ENCODE data around the gene POTEI.
"Not testable (repeated sequence)": the region's sequence is repeated elsewhere in the genome, so short reads cannot be mapped to it uniquely, and the experiment has no call there.

The POTEI gene

GRCh38 chr2:130510807-130511746, 1.9 kb upstream of the POTEI start:
- DNase-seq (ENCODE audit: insufficient read length); FAIRE-seq: not testable (repeated sequence)

DNA sequence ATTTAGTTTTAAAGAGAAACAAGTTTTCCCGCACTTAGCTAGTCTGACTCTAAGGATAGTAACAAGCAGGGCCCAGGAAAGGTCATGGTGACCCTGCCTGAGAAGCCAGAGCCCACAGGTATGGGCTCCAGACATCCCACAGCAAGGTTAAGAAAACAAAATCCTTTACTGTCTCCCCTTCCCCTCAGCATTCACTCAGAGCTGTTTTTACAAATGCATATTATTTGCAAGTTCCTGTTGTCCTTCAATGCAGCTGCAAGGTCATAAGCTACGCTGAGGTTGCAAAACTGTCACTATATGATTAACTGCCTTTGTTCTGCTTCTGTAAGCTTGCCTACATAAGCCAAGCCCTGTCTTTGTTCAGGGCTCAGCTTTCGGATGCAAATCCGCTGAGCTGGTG, 18.1 kb downstream of the POTEI start:
- not testable (repeated sequence) for FAIRE-seq; DNase-seq (ENCODE audit: insufficient read length)

GRCh38 chr2:130455413-130455812, 53.7 kb downstream of the POTEI start:
- FAIRE-seq = not testable (repeated sequence)

GRCh38 chr2:130454712-130455083, 54.4 kb downstream of the POTEI start:
- not testable (repeated sequence) for DNase-seq (ENCODE audit: insufficient read length); FAIRE-seq

More at GRCh38 chr2:130455413-130455812, 53.7 kb downstream of the POTEI start:
- not testable (repeated sequence) for DNase-seq (ENCODE audit: insufficient read length)

DNA sequence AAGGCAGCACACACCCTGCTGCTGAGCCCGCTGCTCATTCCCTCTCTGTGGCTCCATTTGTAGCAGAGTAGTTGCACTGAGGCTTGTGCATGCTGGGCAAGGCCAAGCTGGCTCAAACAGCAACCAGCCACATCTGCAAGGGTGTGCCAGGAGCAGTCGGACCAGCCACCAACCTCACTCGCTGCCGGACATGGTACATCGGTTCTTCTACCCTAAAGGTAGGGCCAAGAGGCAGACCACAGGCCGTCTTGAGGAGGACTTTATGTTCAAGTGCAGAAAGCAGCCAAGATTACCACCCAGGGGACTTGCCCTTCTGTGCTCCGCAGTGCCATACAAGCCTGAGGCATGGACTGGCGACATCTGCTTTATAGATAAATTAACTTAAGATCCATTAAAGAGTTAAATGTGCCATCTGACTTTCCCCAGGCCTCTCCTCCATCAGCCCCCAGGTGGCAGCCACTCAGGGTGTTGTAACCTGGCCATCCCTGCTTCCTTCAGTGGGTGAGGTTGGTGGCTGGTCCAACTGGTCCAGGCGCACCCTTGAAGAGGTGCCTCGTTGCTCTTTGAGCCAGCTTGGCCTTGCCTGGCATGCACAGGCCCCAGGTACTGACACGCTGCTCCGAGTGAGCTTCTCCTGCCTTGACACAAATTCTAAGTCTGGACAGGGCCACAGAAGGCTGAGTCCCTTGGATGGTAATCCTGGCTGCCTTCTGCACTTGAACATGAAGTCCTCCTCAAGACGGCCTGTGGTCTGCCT, 55.0 kb downstream of the POTEI start:
- not testable (repeated sequence) for DNase-seq (ENCODE audit: insufficient read length); FAIRE-seq

- DNase-seq (ENCODE audit: insufficient read length); FAIRE-seq: not testable (repeated sequence)
These were observed 56.2 kb downstream of the POTEI start for GRCh38 chr2:130452897-130453296.

GRCh38 chr2:130451823-130452222, 57.3 kb downstream of the POTEI start:
- FAIRE-seq; DNase-seq (ENCODE audit: insufficient read length): not testable (repeated sequence)

DNA sequence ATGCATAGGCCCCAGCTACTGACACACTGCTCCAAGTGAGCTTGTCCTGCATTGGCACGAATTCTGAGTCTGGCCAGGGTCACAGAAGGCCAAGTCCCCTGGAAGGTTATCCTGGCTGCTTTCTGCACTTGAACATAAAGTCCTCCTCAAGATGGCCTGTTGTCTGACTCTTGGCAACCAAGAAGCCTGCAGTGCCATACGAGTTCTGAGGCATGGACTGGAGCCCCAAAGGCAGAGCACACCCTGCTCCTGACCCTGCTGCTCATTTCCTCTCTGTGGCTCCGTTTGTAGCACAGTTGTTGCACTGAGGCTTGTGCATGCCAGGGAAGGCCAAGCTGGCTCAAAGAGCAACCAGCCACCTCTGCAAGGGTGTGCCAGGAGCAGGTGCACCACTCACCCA, 57.9 kb downstream of the POTEI start:
- FAIRE-seq; DNase-seq (ENCODE audit: insufficient read length): not testable (repeated sequence)

GRCh38 chr2:130450366-130450765, 58.8 kb downstream of the POTEI start:
- not testable (repeated sequence) for FAIRE-seq; DNase-seq (ENCODE audit: insufficient read length)

DNA sequence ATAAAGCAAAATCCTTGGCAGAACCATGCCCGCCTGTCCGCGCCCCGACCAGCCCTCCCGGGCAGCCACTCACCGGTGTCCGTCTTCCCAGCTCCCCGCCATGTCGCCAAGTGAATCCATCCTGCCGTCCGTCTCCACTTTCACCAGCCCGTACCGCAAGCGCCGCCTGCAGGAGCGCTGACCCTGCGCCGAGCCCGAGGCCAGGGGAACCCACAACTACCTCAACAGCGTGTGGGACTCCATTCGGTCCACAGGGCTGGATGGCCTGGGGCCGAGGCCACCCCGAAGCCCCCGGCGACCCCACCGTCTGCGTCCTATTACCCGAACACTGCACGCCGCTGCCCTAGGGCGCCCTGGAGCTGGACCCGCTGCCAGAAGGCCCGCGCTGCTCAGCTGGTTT, 81.5 kb downstream of the POTEI start:
- not testable (repeated sequence) for FAIRE-seq; DNase-seq (ENCODE audit: insufficient read length)

GRCh38 chr2:130418845-130419244, 90.3 kb downstream of the POTEI start:
- not testable (repeated sequence) for FAIRE-seq; DNase-seq (ENCODE audit: insufficient read length)

- not testable (repeated sequence) for FAIRE-seq; DNase-seq (ENCODE audit: insufficient read length)
These were observed 92.4 kb downstream of the POTEI start for GRCh38 chr2:130416693-130417092.

Data from GM12892 (cell line).